Lung (tissue), 12 donors: ENCODE data around the gene BIN1. TPM values are rescaled to one million over a fixed set of nuclear protein-coding genes. Genes with fewer than 3 reads are reported as not detected.

Experiments used
- ATAC-seq: fragments of 200-7000 bp; cut with Tn5 transposase; one replicate; pipeline ENCODE4 v1.9.1; 2020; ENCODE audit warnings: moderate number of reproducible peaks; ENCODE audit not compliant: insufficient read depth, low FRiP score
- DNase-seq, 3 donors: peaks; one replicate each; pipeline ENCODE4 v3.0.0-alpha.2; 2013 to 2017
- H3K27ac ChIP-seq, 2 donors: one replicate each; pipeline ENCODE4 v1.5.1; 2013; ENCODE audit warnings: mild to moderate bottlenecking in 2 of 2, moderate library complexity in 2 of 2, control low read depth in 1 of 2, inconsistent platforms in 1 of 2, low read depth in 1 of 2, low read length in 1 of 2
- H3K27me3 ChIP-seq, 3 donors: one replicate each; pipeline ENCODE4 v1.5.1; 2013; ENCODE audit warnings: low read length in 2 of 3; ENCODE audit not compliant: control insufficient read depth in 3 of 3, insufficient read depth in 3 of 3
- H3K36me3 ChIP-seq, 4 donors: one replicate each; pipeline ENCODE4 v1.5.1; 2013; ENCODE audit warnings: low read length in 4 of 4, mild to moderate bottlenecking in 1 of 4, moderate library complexity in 1 of 4; ENCODE audit not compliant: control insufficient read depth in 4 of 4, insufficient read depth in 4 of 4
- H3K4me1 ChIP-seq, 5 donors: one replicate each; pipeline ENCODE4 v1.5.1; 2013; ENCODE audit warnings: low read length in 5 of 5, mild to moderate bottlenecking in 2 of 5, moderate library complexity in 1 of 5; ENCODE audit not compliant: control insufficient read depth in 5 of 5, insufficient read depth in 5 of 5
- H3K4me3 ChIP-seq: one replicate; pipeline ENCODE4 v1.5.1; 2013; ENCODE audit warnings: mild to moderate bottlenecking, control low read depth, moderate library complexity
- H3K9ac ChIP-seq, 2 donors: one replicate each; pipeline ENCODE4 v1.5.1; 2013; ENCODE audit warnings: low read length in 2 of 2, control low read depth in 1 of 2; ENCODE audit not compliant: insufficient read depth in 1 of 2
- H3K9me3 ChIP-seq, 4 donors: one replicate each; pipeline ENCODE4 v1.5.1; 2013; ENCODE audit warnings: low read length in 3 of 4, mild to moderate bottlenecking in 1 of 4, moderate library complexity in 1 of 4; ENCODE audit not compliant: control insufficient read depth in 4 of 4, insufficient read depth in 3 of 4
- WGBS, 2 donors: extraction: QIAGEN DNeasy Blood & Tissue Kit; methylation state at CpG; one replicate each; pipeline ENCODE4 v1.1.7; 2013; 5-methylcytosine and 5-hydroxymethylcytosine counted together
- polyA plus RNA-seq, 2 donors: library from polyadenylated mRNA; stranded (reverse); fragments of 200-250 nt; gene quantifications; one replicate each; pipeline ENCODE4 v1.2.1, GENCODE V29; 2013
- total RNA-seq, 2 donors: library from RNA; depleted of rRNA in 1 of 2; stranded (reverse); fragments of >200 nt in 1 of 2; gene quantifications; one replicate each; pipeline ENCODE4 v1.2.1, GENCODE V29; 2014 to 2021
- TF ChIP-seq, protein P1 (sequence below): IDR thresholded peaks from 2 replicates; pipeline ENCODE4 v1.5.1; 2012; ENCODE audit warnings: mild to moderate bottlenecking; ENCODE audit errors: control extremely low read depth, extremely low read depth
- donor health status: control.
- donor health status: control.
- donor health status: Bipolar disorder and iron deficiency.
- donor health status: healthy.
- donor health status: DM: yes; HTN: yes; CAD: no.

Gene BIN1
- total and polyA plus RNA-seq, 4 donors, result 28.8 to 41.7 (median 36.2) TPM

DNA sequence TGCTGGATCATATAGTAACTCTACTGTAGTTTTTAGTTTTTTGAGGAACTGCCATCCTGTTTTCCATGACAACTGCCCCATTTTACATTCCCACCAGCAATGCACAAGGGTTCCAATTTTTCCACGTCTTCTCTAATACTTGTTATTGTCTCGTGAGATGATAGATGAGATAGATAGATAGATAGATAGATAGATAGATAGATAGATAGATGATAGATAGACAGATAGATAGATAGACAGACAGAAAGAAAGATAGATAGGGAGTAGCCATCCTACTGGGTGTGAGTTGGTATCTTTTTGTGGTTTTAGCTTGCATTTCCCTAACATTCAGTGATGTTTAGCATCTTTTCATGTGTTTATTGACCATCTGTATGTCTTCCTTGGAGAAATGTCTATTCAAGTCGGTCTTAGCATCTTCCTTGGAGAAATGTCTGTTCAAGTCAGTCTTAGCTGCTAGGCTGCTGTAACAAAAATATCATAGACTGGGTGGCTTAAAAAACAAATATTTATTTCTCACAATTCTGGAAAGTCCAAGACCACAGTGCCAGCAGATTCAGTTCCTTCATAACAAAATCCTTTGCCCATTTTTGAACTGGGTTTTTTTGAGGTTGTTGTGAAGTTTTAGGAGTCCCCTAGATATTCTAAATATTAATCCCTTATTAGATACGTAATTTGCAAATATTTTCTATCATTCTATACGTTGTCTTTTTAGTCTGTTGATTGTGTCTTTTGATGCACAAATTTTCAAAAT, 98.5 kb downstream of the BIN1 start:
- Histone ChIP-seq H3K4me1 (peaks cover 0 to 14% (median 4%) of the 10 kb centered on the region in 5 donors), H3K36me3 (no peaks in the 10 kb centered on the region), H3K9me3 (peaks cover 0 to 3% (median 0%) of the 10 kb centered on the region in 4 donors), H3K27ac (no peak overlapping the region), H3K27me3 (no peaks in the 10 kb centered on the region), H3K9ac (no peak overlapping the region), H3K4me3 (no peak overlapping the region)
- DNase-seq, result no peak
- TF ChIP-seq, protein P1, sequence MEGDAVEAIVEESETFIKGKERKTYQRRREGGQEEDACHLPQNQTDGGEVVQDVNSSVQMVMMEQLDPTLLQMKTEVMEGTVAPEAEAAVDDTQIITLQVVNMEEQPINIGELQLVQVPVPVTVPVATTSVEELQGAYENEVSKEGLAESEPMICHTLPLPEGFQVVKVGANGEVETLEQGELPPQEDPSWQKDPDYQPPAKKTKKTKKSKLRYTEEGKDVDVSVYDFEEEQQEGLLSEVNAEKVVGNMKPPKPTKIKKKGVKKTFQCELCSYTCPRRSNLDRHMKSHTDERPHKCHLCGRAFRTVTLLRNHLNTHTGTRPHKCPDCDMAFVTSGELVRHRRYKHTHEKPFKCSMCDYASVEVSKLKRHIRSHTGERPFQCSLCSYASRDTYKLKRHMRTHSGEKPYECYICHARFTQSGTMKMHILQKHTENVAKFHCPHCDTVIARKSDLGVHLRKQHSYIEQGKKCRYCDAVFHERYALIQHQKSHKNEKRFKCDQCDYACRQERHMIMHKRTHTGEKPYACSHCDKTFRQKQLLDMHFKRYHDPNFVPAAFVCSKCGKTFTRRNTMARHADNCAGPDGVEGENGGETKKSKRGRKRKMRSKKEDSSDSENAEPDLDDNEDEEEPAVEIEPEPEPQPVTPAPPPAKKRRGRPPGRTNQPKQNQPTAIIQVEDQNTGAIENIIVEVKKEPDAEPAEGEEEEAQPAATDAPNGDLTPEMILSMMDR, result no peak
- 93 to 94% methylated on average over 5 of the region's 5 CpGs for WGBS, 2 donors
- ATAC-seq, result no peak

DNA sequence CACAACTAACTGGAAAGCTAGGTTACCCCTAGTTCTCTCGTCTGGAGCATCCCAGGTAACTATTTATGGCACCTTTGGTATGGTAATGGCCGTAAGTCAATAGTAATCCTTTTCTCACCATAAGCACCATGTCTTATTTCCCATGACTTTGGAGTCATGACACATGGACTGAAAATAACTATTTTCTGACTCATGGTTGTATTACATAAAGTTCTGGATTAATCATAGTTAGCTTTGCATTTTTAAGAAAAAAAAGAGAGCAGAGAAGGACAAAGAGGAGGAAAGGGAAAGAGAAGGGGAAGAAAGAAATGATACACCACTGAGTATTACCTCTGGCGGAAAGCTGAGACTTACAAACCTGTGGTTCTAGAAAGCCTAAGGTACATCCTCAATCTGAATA, 99.3 kb downstream of the BIN1 start:
- no peak overlapping the region for H3K4me3 ChIP-seq
- ATAC-seq (no peak), DNase-seq (no peak)
- H3K27ac ChIP-seq, result no peak overlapping the region
- peaks cover 0 to 3% (median 0%) of the 10 kb centered on the region in 4 donors for H3K9me3 ChIP-seq
- H3K36me3 ChIP-seq, result no peaks in the 10 kb centered on the region
- H3K4me1 ChIP-seq, result peaks cover 0 to 13% (median 4%) of the 10 kb centered on the region in 5 donors
- no peaks in the 10 kb centered on the region for H3K27me3 ChIP-seq
- TF ChIP-seq, protein P1, result no peak
- 84 to 87% methylated on average over 3 of the region's 3 CpGs for whole genome bisulfite sequencing, 2 donors
- no peak overlapping the region for H3K9ac ChIP-seq

DNA sequence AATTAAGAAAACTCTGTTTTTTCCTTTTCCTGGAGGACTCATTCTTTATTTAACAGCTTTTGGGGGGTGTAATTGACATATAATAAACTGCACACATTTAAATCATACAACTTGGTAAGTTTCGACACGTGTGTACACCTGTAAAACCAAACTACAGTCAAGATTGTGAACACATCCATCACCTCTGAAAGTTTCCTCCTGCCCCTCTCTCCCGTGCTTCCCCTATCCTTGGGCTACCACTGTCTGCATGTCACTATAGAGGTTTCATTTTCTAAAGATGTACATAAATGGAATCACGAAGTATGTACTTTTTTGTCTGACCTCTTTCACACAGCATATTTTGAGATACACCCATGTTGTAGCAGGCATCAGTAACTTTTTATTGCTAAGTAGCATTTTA, 100.0 kb downstream of the BIN1 start:
- Histone ChIP-seq H3K9ac (no peak overlapping the region), H3K27me3 (no peaks in the 10 kb centered on the region), H3K9me3 (peaks cover 0 to 3% (median 0%) of the 10 kb centered on the region in 4 donors), H3K36me3 (no peaks in the 10 kb centered on the region), H3K4me1 (peaks cover 0 to 6% (median 0%) of the 10 kb centered on the region in 5 donors), H3K27ac (no peak overlapping the region), H3K4me3 (no peak overlapping the region)
- no peak for DNase-seq
- TF ChIP-seq, protein P1, result no peak
- 84 to 89% methylated on average over 4 of the region's 4 CpGs for WGBS, 2 donors
- no peak for ATAC-seq
